ENCODE data around the gene SOX1. TPM values are rescaled to one million over a fixed set of nuclear protein-coding genes. Genes with fewer than 3 reads are reported as not detected.

Gene SOX1
- total RNA-seq, 1 donor from 2014 or later: not detected

- Histone ChIP-seq H3K9me3 (ENCODE audit: control insufficient read depth in 3 of 3, low read length in 3 of 3) (no peaks in the 10 kb centered on the region), H3K27ac (ENCODE audit: low read depth, low read length) (no peak overlapping the region), H3K9ac (ENCODE audit: low read depth in 1 of 3, low read length in 3 of 3) (no peak overlapping the region), H3K27me3 (ENCODE audit: control insufficient read depth in 3 of 3, insufficient read depth in 3 of 3, low read length in 3 of 3) (peaks cover 52 to 83% (median 68%) of the 10 kb centered on the region in 3 donors), H3K4me3 (ENCODE audit: low read length in 3 of 3) (no peak overlapping the region), H3K36me3 (ENCODE audit: control insufficient read depth in 3 of 3, insufficient read depth in 3 of 3, low read length in 3 of 3) (no peaks in the 10 kb centered on the region), H3K4me1 (ENCODE audit: control insufficient read depth in 3 of 3, insufficient read depth in 3 of 3, low read length in 3 of 3) (peaks cover 0 to 7% (median 0%) of the 10 kb centered on the region in 3 donors)
Observed at GRCh38 chr13:112104881-112105234, 37.9 kb downstream of the SOX1 start.

DNA sequence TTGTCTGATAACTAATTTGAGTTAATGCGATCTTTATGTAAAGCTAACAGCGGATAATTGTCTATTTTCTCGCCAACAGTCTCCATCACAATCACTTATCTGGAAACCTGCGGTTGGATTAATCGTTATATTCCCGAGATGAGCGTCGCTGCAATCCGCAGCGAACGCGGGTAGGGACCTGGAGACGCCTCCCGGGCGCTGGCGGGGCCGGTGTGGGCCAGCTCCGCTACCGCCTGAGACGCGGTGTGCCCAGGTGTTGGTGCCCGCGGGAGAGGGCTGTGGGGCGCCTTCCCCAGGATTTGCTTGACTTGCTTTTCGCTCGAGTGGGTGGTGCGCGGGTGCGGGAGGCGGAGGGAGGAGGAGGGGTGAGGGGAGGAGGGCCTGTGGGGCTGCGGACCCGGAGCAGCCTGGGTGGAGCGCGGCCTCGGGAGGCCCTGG, 38.3 kb downstream of the SOX1 start:
- H3K4me3 ChIP-seq (ENCODE audit: low read length in 3 of 3): no peak overlapping the region
- no peak overlapping the region for H3K27ac ChIP-seq (ENCODE audit: low read depth, low read length)
- peaks cover 0 to 7% (median 0%) of the 10 kb centered on the region in 3 donors for H3K4me1 ChIP-seq (ENCODE audit: control insufficient read depth in 3 of 3, insufficient read depth in 3 of 3, low read length in 3 of 3)
- H3K27me3 ChIP-seq (ENCODE audit: control insufficient read depth in 3 of 3, insufficient read depth in 3 of 3, low read length in 3 of 3): peaks cover 52 to 84% (median 68%) of the 10 kb centered on the region in 3 donors
- H3K9ac ChIP-seq (ENCODE audit: low read depth in 1 of 3, low read length in 3 of 3): no peak overlapping the region
- H3K9me3 ChIP-seq (ENCODE audit: control insufficient read depth in 3 of 3, low read length in 3 of 3): no peaks in the 10 kb centered on the region
- no peaks in the 10 kb centered on the region for H3K36me3 ChIP-seq (ENCODE audit: control insufficient read depth in 3 of 3, insufficient read depth in 3 of 3, low read length in 3 of 3)

DNA sequence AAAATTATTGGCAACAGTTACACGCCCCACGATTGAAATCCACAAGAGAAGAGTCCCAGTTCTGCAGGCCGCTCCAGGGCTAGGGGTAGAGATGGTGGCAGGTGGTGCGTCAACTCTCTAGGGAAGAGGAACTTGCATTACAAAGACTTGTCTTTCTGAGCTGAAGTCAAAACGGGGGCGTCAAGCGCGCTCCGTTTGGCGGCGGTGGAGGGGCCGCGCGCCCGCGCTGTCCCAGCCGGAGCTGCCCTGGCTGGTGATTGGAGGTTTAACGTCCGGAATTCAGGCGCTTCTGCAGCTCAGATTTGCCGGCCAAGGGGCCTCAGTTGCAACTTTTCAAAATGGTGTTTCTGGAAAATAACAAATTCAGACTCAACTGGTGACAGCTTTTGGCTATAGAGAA, 38.9 kb downstream of the SOX1 start:
- no peaks in the 10 kb centered on the region for H3K36me3 ChIP-seq (ENCODE audit: control insufficient read depth in 3 of 3, insufficient read depth in 3 of 3, low read length in 3 of 3)
- peaks cover 52 to 81% (median 67%) of the 10 kb centered on the region in 3 donors for H3K27me3 ChIP-seq (ENCODE audit: control insufficient read depth in 3 of 3, insufficient read depth in 3 of 3, low read length in 3 of 3)
- H3K9ac ChIP-seq (ENCODE audit: low read depth in 1 of 3, low read length in 3 of 3): no peak overlapping the region
- no peak overlapping the region for H3K4me3 ChIP-seq (ENCODE audit: low read length in 3 of 3)
- no peaks in the 10 kb centered on the region for H3K9me3 ChIP-seq (ENCODE audit: control insufficient read depth in 3 of 3, low read length in 3 of 3)
- peaks cover 0 to 7% (median 0%) of the 10 kb centered on the region in 3 donors for H3K4me1 ChIP-seq (ENCODE audit: control insufficient read depth in 3 of 3, insufficient read depth in 3 of 3, low read length in 3 of 3)
- no peak overlapping the region for H3K27ac ChIP-seq (ENCODE audit: low read depth, low read length)

- peaks cover 52 to 78% (median 63%) of the 10 kb centered on the region in 3 donors for H3K27me3 ChIP-seq (ENCODE audit: control insufficient read depth in 3 of 3, insufficient read depth in 3 of 3, low read length in 3 of 3)
- H3K27ac ChIP-seq (ENCODE audit: low read depth, low read length): no peak overlapping the region
- peaks cover 0 to 7% (median 0%) of the 10 kb centered on the region in 3 donors for H3K4me1 ChIP-seq (ENCODE audit: control insufficient read depth in 3 of 3, insufficient read depth in 3 of 3, low read length in 3 of 3)
- H3K9me3 ChIP-seq (ENCODE audit: control insufficient read depth in 3 of 3, low read length in 3 of 3): no peaks in the 10 kb centered on the region
- no peaks in the 10 kb centered on the region for H3K36me3 ChIP-seq (ENCODE audit: control insufficient read depth in 3 of 3, insufficient read depth in 3 of 3, low read length in 3 of 3)
- no peak overlapping the region for H3K9ac ChIP-seq (ENCODE audit: low read depth in 1 of 3, low read length in 3 of 3)
- no peak overlapping the region for H3K4me3 ChIP-seq (ENCODE audit: low read length in 3 of 3)
Observed at GRCh38 chr13:112106478-112107141, 39.7 kb downstream of the SOX1 start.

DNA sequence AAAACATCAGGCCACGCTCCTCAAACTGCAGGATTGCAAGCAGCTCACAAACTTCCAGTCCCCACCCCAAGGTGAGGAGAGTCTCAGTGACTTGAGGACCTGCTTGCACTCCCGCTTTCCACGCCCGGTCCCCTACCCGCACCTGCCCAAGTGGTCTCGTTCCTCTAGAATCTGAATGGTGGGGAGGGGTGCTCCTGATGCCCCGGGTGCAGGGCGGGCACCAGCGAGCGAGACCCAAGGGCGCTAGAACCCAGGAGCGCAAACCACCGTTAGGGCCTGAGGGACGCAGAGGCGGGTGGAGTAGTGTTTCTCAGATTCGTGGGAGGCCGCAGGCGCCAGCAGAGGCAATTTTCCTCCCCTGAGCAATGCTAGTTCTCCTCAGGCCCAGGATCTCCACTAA, 40.3 kb downstream of the SOX1 start:
- no peak overlapping the region for H3K4me3 ChIP-seq (ENCODE audit: low read length in 3 of 3)
- H3K27ac ChIP-seq (ENCODE audit: low read depth, low read length): no peak overlapping the region
- peaks cover 0 to 7% (median 0%) of the 10 kb centered on the region in 3 donors for H3K4me1 ChIP-seq (ENCODE audit: control insufficient read depth in 3 of 3, insufficient read depth in 3 of 3, low read length in 3 of 3)
- H3K9me3 ChIP-seq (ENCODE audit: control insufficient read depth in 3 of 3, low read length in 3 of 3): no peaks in the 10 kb centered on the region
- H3K36me3 ChIP-seq (ENCODE audit: control insufficient read depth in 3 of 3, insufficient read depth in 3 of 3, low read length in 3 of 3): no peaks in the 10 kb centered on the region
- no peak overlapping the region for H3K9ac ChIP-seq (ENCODE audit: low read depth in 1 of 3, low read length in 3 of 3)
- H3K27me3 ChIP-seq (ENCODE audit: control insufficient read depth in 3 of 3, insufficient read depth in 3 of 3, low read length in 3 of 3): peaks cover 51 to 77% (median 57%) of the 10 kb centered on the region in 3 donors

DNA sequence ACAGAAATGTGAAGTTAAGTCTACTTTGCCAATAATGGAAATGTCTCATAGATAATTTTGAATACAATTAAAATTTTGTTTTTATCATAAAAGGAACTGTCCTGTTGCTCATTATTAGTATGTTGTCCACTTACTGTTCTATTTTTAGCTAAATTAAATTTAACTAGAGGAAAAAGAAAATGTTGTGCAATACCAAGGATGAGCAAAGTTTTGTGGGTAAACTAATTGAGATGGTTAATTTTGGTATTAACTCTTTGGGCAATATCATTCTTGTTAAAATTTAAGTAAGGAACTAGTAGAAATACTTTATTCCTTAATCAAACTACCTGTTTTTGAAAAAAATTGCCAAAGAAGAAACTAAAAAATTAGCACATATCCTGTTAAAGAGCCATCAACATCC, 43.5 kb downstream of the SOX1 start:
- Histone ChIP-seq H3K27me3 (ENCODE audit: control insufficient read depth in 3 of 3, insufficient read depth in 3 of 3, low read length in 3 of 3) (peaks cover 36 to 70% (median 48%) of the 10 kb centered on the region in 3 donors), H3K36me3 (ENCODE audit: control insufficient read depth in 3 of 3, insufficient read depth in 3 of 3, low read length in 3 of 3) (no peaks in the 10 kb centered on the region), H3K4me1 (ENCODE audit: control insufficient read depth in 3 of 3, insufficient read depth in 3 of 3, low read length in 3 of 3) (no peaks in the 10 kb centered on the region), H3K4me3 (ENCODE audit: low read length in 3 of 3) (no peak overlapping the region), H3K9ac (ENCODE audit: low read depth in 1 of 3, low read length in 3 of 3) (no peak overlapping the region), H3K27ac (ENCODE audit: low read depth, low read length) (no peak overlapping the region), H3K9me3 (ENCODE audit: control insufficient read depth in 3 of 3, low read length in 3 of 3) (no peaks in the 10 kb centered on the region)

GRCh38 chr13:112111239-112111857, 44.4 kb downstream of the SOX1 start:
- Histone ChIP-seq H3K27ac (ENCODE audit: low read depth, low read length) (no peak overlapping the region), H3K36me3 (ENCODE audit: control insufficient read depth in 3 of 3, insufficient read depth in 3 of 3, low read length in 3 of 3) (no peaks in the 10 kb centered on the region), H3K4me1 (ENCODE audit: control insufficient read depth in 3 of 3, insufficient read depth in 3 of 3, low read length in 3 of 3) (no peaks in the 10 kb centered on the region), H3K27me3 (ENCODE audit: control insufficient read depth in 3 of 3, insufficient read depth in 3 of 3, low read length in 3 of 3) (peaks cover 30 to 67% (median 44%) of the 10 kb centered on the region in 3 donors), H3K9me3 (ENCODE audit: control insufficient read depth in 3 of 3, low read length in 3 of 3) (no peaks in the 10 kb centered on the region), H3K4me3 (ENCODE audit: low read length in 3 of 3) (no peak overlapping the region), H3K9ac (ENCODE audit: low read depth in 1 of 3, low read length in 3 of 3) (no peak overlapping the region)

DNA sequence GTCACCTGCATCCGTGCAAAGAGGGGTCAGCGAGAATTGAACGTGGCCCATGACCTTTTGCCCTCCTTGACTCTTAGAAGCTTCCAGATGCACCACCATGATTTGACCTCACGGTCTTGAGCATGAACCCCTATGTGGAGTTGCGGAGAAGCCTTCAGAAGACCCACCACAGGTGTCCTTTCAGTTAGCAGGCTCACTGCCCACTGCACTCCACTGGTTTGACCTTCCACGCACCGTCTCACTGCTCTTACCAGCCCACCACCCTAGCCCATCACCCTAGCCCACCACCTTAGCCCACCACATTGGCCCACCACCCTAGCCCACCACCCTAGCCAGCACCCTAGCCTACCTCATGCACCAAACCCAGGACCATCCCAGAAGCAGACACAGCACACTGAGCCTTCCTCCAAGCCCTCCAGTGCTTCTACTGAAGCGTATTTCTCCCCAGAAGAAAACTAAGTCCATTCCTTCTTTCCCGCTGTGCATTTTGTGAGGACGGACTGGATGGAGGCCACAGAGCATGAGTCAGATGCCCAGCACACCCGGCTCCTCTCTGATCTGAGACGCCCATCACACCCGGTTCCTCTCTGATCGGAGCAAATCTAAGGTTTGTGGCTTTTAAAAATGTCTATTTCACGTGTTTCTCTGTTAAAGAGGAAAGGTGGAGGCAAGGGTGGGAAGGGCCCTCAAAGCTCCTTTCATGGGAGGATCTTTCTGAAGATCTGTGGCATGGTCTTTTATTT, 45.8 kb downstream of the SOX1 start:
- Histone ChIP-seq H3K4me3 (ENCODE audit: low read length in 3 of 3) (no peak overlapping the region), H3K4me1 (ENCODE audit: control insufficient read depth in 3 of 3, insufficient read depth in 3 of 3, low read length in 3 of 3) (no peaks in the 10 kb centered on the region), H3K9ac (ENCODE audit: low read depth in 1 of 3, low read length in 3 of 3) (no peak overlapping the region), H3K27ac (ENCODE audit: low read depth, low read length) (no peak overlapping the region), H3K9me3 (ENCODE audit: control insufficient read depth in 3 of 3, low read length in 3 of 3) (no peaks in the 10 kb centered on the region), H3K36me3 (ENCODE audit: control insufficient read depth in 3 of 3, insufficient read depth in 3 of 3, low read length in 3 of 3) (no peaks in the 10 kb centered on the region), H3K27me3 (ENCODE audit: control insufficient read depth in 3 of 3, insufficient read depth in 3 of 3, low read length in 3 of 3) (peaks cover 26 to 67% (median 32%) of the 10 kb centered on the region in 3 donors)

DNA sequence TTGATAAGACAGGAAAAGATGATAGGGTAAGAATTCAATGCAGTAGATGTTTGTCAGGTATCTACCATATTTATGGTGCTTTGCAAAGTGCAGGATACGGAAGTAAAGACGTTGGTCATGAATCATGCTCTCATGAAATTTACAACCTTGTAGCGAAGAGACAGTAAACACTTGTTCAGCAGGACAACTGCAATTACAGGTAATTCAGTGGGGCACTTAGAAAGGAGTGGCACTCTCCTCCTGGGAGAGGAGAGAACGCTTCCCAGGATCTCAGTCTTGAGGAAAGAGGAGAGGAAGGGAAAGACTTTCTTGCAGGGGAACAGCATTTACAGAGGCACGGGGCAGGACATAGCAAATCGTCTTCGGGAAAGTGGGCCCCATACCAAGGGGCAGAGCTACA, 46.4 kb downstream of the SOX1 start:
- Histone ChIP-seq H3K27me3 (ENCODE audit: control insufficient read depth in 3 of 3, insufficient read depth in 3 of 3, low read length in 3 of 3) (peaks cover 23 to 67% (median 29%) of the 10 kb centered on the region in 3 donors), H3K4me3 (ENCODE audit: low read length in 3 of 3) (no peak overlapping the region), H3K9ac (ENCODE audit: low read depth in 1 of 3, low read length in 3 of 3) (no peak overlapping the region), H3K9me3 (ENCODE audit: control insufficient read depth in 3 of 3, low read length in 3 of 3) (no peaks in the 10 kb centered on the region), H3K27ac (ENCODE audit: low read depth, low read length) (no peak overlapping the region), H3K36me3 (ENCODE audit: control insufficient read depth in 3 of 3, insufficient read depth in 3 of 3, low read length in 3 of 3) (no peaks in the 10 kb centered on the region), H3K4me1 (ENCODE audit: control insufficient read depth in 3 of 3, insufficient read depth in 3 of 3, low read length in 3 of 3) (no peaks in the 10 kb centered on the region)

DNA sequence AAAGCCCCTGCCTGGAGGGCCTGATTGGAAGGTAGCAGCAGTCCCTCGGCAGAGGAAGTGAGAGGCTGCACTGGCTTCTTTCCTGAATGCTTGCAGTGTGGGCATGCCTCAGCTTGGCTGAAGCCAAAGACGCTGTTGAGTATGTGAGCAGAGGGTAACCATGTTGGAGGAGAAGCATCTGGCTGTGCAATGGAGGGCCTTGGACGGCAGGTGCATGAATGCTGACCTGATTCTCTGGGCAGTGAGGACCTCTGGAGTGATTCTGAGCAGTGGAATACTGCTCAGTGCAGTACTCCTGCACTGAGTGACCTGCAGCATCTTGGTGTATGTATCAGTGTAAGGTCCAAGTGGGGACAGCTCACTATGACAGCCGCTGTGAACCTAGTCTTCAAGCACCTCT, 46.9 kb downstream of the SOX1 start:
- H3K27ac ChIP-seq (ENCODE audit: low read depth, low read length): no peak overlapping the region
- H3K36me3 ChIP-seq (ENCODE audit: control insufficient read depth in 3 of 3, insufficient read depth in 3 of 3, low read length in 3 of 3): no peaks in the 10 kb centered on the region
- H3K4me3 ChIP-seq (ENCODE audit: low read length in 3 of 3): no peak overlapping the region
- H3K9me3 ChIP-seq (ENCODE audit: control insufficient read depth in 3 of 3, low read length in 3 of 3): no peaks in the 10 kb centered on the region
- H3K9ac ChIP-seq (ENCODE audit: low read depth in 1 of 3, low read length in 3 of 3): no peak overlapping the region
- no peaks in the 10 kb centered on the region for H3K4me1 ChIP-seq (ENCODE audit: control insufficient read depth in 3 of 3, insufficient read depth in 3 of 3, low read length in 3 of 3)
- H3K27me3 ChIP-seq (ENCODE audit: control insufficient read depth in 3 of 3, insufficient read depth in 3 of 3, low read length in 3 of 3): peaks cover 18 to 64% (median 24%) of the 10 kb centered on the region in 3 donors
